ENCODE results near the gene MED25.
"Not testable (repeated sequence)": the region's sequence is repeated elsewhere in the genome, so short reads cannot be mapped to it uniquely, and the experiment has no call there.

Gene MED25

DNA sequence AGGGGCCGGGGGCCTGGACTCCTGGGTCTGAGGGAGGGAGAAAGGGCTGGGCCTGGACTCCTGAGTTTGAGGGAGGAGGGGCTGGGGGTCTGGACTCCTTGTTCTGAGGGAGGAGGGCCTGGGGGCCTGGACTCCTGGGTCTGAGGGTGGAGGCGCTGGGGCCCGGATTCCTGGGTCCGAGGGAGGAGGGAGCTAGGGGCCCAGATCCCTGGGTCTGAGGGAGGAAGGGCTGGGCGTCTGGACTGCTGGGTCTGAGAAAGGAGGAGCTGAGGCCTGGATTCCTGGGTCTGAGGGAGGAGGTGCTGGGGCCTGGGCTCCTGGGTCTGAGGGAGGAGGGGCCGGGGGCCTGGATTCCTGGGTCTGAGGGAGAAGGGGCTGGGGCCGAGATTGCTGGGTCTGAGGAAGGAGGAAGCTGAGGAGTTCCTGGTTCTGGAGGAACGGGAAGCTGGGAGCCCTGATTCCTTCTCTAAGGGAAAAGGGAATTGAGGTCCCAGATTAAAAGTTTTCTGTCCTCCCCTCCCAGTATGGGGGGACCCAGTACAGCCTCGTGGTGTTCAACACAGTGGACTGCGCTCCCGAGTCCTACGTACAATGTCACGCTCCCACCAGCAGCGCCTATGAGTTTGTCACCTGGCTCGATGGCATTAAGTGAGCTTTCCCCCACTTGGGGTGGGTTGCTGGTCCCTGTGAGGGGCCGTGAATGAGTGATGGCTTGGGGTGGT lies 721 bp downstream of the MED25 start:
- no peak for DNase-seq
- no peak for ATAC-seq

DNA sequence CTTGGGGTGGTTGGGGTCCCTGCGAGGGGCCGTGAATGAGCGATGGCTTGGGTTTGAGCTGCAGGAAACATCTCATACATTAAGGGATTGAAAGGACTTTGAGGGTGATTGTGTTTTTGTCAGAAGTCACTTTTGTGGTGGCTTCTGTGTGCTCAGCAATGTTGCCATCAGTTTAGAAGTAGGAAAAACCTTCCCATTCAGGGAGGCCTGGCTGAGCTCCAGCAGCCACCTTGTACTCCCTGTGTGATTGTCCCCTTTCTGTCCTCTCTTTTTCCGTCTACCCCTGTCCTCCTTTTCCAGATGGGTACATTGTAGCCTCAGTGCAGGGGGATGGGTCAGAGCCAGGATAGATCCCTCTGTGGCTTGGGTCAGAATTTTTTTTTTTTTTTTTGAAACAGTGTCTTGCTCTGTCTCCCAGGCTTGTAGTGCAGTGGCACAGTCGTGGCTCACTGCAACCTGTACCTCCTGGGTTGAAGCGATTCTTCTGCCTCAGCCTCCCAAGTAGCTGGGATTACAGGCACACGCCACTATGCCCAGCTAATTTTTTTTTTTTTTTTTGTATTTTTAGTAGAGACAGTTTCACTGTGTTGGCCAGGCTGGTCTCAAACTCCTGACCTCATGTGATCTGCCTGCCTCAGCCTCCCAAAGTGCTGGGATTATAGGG lies 1.5 kb downstream of the MED25 start:
- ATAC-seq, DNase-seq: not testable (repeated sequence)

DNA sequence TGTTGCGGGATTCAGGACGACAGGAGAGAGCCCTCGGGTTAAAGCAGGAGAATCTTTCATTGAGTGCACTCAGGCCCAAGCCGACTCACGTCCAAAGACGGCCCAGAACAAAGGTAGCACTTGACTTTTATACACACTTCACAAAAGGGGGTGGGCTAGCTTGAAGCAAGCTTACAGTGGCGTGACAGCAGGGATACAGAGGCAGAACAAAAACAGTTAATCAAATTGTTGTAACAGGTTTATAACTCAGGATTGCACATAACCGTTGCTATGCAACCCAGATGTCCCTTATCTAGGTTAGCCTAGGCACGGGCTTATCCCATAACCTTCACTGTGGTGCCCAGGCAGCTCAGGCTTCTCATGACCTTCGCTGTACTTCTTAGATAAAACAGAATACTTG lies 2.0 kb downstream of the MED25 start:
- DNase-seq: no peak

DNA sequence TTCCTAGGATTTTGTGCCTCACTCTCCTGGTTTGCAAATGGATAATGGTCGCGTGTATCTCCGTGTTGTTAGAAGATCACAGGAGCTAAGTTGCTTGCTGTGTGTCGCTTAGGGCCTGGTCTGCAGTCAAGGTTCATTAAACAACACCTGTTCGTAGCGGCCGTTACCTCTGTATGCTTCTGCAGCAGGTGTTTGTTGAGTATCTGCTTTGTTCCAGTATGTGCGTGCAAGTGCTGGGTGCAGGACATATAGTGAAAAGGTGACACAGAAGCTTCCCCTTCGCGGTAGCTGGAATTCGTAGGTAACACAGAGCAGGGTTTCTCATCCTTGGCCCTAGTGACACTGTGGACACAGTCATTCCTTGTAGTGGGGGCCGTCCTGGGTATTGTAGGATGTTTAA lies 5.4 kb downstream of the MED25 start:
- no peak for ATAC-seq
- no peak for DNase-seq

More for the DNA sequence above, 2.0 kb downstream of the MED25 start:
- no peak for ATAC-seq

DNA sequence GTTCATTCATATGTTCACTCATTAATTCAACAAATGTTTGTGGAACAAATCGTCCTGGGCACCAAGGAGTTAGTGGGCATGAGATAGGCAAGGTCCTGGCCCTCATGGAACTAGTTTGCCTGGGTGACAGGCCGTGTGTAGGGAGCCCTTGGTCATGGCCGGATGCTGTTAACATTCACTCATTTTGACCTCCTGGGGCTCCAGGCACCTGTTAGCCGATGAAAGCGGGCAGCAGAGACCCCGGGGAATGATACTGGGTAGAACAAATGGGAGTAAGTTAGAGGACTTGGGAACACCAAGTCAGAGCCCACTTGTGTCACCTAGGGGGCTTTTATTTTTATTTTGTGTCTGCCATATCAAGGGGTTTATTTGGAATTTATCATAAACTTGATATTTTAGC lies 6.6 kb downstream of the MED25 start:
- no peak for ATAC-seq
- no peak for DNase-seq

DNA sequence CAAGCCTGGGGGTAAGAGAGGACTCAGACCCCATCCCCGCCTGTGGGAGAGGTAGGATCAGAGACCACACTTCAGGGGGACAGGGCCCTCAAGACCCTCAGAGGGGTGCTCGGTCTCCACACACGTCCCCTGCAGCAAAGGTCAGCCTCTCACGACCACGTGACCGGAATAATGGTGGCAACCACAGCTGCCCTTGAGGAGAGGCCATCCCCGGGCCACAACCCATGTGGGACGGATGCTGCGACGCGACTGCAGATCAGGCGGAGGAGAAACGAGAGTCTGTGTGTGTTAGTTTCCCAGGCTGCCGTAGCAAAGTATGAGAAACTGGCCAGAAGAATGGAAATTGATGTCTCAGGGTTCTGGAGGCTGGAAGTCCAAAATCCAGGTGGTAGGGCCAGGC lies 8.9 kb downstream of the MED25 start:
- DNase-seq (no peak), ATAC-seq (no peak)

DNA sequence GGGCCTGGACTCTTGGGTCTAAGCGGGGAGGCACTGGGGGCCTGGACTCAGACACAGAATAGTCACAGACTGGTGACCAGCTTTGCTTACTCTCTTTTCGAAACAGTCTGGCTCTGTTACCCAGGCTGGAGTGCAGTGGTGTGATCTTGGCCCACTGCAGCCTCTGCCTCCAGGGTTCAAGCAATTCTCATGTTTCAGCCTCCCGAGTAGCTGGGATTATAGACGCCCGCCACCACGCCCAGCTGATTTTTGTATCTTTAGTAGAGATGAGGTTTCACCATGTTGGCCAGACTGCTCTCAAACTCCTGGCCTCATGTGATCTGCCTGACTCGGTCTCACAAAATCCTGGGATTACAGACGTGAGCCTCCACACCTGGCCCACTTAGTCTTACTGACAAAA lies 11.1 kb downstream of the MED25 start:
- DNase-seq (no peak), ATAC-seq (no peak)

DNA sequence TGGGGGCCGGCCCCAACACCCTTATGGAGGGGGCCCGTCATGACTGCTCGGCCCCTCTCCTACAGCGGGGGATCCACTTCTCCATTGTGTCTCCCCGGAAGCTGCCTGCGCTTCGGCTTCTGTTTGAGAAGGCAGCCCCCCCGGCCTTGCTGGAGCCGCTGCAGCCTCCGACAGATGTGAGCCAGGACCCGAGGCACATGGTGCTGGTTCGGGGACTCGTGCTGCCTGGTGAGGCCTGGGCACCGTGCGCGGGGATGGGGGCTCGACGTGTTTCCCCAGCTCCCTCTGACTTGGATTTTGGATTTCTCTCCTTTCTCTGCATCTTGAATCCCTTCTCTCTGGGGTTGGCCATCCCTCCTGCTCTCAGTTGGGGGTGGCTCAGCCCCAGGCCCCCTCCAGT lies 11.6 kb downstream of the MED25 start:
- no peak for DNase-seq
- ATAC-seq: no peak

DNA sequence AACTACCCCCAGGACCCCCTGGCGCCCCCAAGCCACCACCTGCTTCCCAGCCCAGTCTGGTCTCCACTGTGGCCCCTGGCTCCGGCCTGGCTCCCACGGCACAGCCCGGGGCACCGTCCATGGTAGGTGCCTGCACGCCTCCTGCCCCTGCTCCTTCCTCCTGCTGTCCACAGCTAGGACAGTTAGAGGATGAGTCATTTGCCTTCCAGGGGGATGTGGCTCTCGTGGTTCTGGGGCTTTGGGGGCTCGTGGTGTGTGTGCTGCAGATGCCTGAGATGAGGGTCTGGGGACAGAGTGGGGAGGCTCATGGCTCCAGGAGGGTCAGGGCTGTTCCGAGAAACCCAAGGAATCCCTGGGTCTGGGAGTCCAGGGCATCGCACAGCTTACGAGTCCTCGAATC lies 12.7 kb downstream of the MED25 start:
- no peak for ATAC-seq
- DNase-seq: no peak

DNA sequence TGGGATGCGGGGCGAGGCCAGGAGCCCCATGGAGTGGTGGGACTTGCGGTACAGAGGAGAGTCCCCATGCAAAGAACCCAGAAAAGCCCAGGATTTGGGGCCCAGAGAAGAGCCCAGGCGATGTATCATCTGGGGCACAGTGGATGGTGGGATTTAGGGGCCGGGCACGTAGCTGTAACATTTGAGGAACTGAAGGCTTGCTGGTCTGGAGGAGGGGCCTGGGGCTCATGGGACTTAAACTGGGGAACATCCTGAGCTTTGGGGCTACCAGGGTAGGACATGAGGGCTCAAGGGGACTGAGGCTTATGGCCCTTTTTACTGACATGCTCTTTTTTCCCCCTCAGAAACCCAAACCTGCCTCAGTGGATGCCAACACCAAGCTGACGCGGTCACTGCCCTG lies 13.5 kb downstream of the MED25 start:
- DNase-seq (no peak), ATAC-seq (no peak)

DNA sequence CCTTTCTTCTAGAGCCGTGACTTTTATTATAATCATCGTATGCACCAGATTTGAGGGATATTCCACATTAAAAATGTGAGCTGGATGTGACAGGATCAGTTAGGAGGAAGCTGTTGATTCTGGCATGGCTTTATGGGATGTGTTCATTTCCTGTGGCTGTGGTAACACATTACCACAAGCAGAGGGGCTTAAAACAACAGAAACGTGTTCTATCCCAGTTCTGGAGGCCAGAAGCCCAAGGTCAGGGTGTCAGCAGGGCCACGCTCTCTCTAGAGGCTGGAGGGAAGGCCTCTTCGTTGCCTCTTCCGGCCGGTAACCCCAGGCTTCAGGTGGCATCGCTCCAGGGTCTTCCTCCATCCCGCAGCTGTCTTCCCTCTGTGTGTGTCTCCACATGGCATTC lies 14.5 kb downstream of the MED25 start:
- DNase-seq (no peak), ATAC-seq (no peak)

DNA sequence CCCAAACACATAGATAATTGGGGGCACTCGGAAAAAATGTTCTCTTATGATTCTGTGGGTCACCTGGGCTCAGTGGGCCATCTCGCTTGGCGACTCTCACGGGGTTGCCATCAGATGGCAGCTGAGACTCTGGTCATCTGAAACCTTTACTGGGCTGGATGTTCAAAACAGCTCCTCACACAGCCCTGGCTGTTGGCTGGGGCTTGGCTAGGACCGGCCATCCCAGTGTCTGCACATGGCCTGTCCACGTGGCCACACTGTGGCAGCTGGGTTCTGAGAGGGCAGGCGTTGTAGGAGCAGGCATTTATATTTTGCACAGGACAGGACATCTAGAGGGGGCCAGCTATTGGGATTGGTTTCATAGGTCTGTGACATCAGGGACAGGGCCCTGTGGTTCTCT lies 15.5 kb downstream of the MED25 start:
- ATAC-seq (no peak), DNase-seq (no peak)

DNA sequence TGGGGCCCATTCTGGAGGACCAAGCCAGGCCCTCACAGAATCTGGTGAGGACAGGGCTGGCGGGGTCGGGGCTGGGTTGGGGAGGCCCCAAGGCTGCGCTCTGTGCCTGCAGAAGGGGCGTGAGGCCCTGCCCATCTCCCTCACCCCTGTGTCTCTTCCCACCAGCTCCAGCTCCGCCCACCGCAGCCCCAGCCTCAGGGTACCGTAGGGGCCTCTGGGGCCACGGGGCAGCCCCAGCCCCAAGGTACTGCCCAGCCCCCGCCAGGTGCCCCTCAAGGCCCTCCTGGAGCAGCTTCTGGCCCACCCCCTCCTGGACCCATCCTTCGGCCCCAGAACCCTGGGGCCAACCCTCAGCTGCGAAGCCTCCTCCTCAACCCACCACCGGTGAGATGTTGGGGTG lies 17.5 kb downstream of the MED25 start:
- ATAC-seq: no peak
- no peak for DNase-seq

DNA sequence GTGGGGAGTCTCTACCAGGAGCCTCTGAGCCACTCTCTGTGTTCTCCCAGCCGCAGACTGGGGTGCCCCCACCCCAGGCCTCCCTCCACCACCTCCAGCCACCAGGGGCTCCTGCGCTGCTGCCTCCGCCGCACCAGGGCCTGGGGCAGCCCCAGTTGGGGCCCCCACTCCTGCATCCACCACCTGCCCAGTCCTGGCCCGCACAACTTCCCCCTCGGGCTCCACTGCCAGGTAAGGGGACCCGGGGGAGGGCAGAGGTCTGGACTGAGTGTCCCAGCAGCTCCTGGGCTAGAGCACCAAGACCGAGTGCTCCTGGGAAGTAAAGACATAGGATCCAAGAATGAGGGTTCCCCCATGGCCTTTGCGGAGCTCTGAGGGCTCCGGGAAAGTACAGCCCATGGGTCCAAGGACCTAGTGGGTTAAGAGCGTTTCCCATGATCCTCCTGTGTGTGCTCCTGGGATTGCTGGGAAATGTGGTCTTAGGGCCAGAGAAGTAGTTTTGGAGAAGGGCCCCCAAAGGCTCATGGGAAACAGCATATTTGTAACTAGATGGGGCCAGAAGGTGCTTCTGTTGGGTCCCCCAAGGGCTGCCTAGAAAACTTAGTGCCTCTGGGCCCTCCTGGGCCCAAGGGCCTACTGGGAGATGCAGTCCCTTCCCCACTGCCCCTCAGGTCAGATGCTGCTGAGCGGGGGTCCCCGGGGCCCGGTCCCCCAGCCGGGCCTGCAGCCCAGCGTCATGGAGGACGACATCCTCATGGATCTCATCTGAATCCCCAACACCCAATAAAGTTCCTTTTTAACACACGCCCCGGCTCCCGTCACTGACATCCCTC lies 18.3 kb downstream of the MED25 start:
- DNase-seq: no peak
- no peak for ATAC-seq

DNA sequence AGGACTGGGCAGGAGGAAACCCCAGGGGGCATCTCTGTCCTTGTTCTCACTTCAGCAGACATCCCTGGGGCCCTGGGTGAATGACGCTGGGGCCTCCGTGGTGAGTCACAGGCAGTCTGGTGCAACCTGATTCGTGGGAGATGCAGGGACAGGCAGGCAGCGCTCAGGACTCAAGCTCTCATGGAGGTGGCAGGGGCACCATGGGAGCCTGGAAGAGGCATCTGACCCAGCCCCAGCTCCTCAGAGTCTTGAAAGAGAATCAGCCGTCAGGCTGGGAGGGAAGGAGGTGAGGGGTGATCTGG lies 18.9 kb downstream of the MED25 start:
- ATAC-seq (no peak), DNase-seq (no peak)

DNA sequence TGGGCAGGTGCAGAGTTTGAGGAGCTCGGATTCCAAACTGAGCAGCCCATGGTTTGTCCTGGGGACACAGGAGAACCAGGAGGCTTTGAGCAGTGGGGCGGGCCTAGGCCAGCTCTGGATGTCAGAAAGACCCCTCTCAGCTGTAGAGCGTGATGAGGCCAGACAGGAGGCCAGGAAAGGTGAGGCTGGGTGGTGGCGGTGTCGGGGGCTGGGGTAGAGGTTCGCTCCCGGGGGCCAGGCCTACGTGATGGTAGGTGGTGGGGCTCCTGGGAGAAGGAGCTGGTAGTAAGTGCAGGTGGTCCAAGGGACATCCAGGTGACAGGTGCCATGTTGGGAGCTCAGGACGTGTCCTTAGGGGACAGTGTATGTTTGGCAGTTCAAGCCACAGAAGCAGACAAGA lies 19.3 kb downstream of the MED25 start:
- DNase-seq (no peak), ATAC-seq (no peak)

DNA sequence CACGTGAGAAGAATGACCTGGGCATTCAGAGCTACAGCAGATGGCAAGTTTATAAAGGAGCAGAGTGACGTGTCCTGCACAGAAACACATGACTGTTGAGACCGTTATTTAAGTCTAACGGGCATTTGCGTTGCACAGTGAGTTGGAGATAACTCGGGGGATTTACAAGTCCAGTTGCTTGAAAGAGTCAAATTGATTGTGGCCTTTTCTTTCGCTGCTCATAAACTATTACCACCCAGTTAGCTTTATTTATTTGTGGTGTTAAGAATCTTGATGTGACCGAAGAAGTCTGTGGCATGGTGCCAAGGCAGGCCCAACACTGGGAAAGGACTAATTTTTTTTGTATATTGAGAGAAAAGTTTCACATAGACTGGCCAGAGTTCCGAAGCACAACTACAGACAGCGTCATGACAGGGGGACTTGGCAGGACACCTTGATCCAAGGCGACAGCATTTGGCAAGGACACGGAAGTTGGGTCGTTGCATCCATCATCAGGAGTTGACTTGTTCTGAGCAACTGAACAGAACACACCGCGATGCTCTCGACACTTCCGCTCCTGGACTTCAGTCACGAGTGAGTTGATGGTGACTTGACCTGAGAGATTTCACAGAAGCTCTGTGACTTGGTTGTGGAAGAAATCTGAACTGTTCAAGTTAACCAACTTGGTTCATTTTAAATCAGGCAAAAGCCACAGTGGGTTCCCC lies 20.9 kb downstream of the MED25 start:
- ATAC-seq: no peak

DNA sequence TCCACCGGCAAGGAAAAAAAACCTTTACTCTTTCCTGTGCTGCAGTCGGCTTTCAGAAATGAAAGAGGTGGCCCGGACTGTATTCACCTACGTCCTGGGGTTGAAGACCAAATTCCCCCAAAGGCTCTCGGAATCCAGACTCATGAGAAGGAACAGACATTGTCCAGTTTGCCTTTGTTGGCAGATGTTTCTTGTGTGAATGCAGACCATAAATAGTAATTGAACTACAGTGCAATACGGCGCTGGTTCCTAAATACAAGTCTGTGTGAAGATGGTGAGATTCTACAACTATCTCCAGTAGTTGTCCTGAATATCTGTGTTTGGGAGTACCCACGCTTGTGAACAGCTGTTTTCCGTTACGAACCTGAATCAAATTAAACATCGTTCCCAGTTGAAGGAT lies 21.6 kb downstream of the MED25 start:
- no peak for ATAC-seq
- DNase-seq: no peak

More for the DNA sequence above, 20.9 kb downstream of the MED25 start:
- DNase-seq: no peak

DNA sequence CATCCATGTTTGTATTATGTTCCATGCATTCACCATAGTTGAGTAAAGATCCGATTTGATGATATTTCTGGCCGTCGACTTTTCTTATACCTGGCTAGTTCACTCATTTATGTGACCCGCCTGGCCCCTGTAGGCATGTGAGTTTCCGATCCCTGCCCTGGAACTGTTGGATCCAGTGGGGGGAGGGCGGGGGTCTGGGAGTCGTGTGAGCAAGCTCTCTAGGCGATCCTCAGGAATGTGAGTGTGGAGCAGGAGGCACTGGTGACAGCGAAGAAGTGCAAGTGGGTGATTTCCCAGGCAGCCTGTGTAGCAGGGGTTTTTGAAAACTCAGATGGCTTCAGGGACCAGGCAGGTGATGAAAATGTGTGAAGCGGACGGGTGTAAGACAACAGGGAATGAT lies 22.2 kb downstream of the MED25 start:
- ATAC-seq (no peak), DNase-seq (no peak)

DNA sequence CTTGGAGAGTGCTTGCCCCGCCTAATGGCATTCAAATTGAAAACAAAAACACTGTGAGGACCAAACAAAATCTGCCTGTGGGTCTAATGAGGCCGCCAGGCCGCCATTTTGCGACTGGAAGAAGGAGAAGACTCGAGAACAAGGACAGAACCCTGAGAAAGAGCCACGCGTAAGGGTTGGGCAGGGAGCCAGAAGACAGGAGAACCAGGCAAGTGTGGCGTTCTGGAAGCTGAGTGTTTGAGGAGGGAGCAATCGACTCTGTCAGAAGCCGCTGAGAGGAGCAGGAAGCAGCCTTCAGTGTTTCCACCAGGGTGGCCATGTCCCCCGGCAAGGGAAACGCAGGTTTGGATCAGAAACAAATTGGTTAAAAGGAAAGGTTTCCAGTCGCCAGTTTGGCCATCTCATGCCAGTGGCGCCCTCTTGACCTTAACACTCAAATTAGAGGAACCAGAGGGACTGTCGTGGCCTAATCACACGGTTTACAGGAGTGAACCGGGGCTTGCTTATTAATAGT lies 22.7 kb downstream of the MED25 start:
- no peak for ATAC-seq
- DNase-seq: no peak

DNA sequence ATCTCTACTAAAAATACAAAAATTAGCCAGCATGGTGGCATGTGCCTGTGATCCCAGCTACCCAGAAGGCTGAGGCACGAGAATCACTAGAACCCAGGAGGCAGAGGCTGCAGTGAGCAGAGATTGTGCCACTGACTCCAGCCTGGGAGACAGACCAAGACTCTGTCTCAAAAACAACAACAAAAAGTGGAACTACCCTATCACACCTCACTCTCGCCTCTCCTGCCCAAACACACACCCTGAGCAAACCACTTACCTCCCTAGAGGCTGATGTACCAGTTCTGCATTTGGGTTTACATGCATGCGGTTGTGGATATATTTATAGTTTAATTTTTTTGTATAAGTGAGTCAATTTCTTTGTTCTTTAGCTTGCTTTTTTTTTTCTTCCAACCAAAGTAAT lies 25.2 kb downstream of the MED25 start:
- DNase-seq (no peak), ATAC-seq (no peak)
